WTC11 (cell line): Measurements from ENCODE around the gene SND1. TPM values are rescaled to one million over a fixed set of nuclear protein-coding genes. Genes with fewer than 3 reads are reported as not detected.
"Not testable (repeated sequence)": the region's sequence is repeated elsewhere in the genome, so short reads cannot be mapped to it uniquely, and the experiment has no call there.

Experiments used
- ATAC-seq: fragments of 200-7000 bp; cut with Tn5 transposase; 2 replicates; pipeline ENCODE4 v1.10.0; 2021; ENCODE audit warnings: mild to moderate bottlenecking, moderate library complexity
- CTCF ChIA-PET: fragments of 300-600 bp; sonication (Branson Sonifier 250); formaldehyde crosslinking; loops from one replicate; lab custom pipeline; 2021; ENCODE audit warnings: antibody characterized with exemption; lab: Charles Lee
- POLR2A ChIA-PET: fragments of 350-600 bp; sonication (Branson Sonifier 250); formaldehyde crosslinking; loops from one replicate; lab custom pipeline; 2021; ENCODE audit warnings: antibody characterized with exemption; lab: Charles Lee
- DNase-seq: peaks from one replicate; pipeline ENCODE4 v3.0.0; 2021; ENCODE audit warnings: low spot score
- H3K27ac Mint-ChIP-seq: 2 replicates; pipeline ENCODE4 v1.8.0; 2021; ENCODE audit warnings: mixed read lengths
- H3K27me3 Mint-ChIP-seq: 2 replicates; pipeline ENCODE4 v1.8.0; 2021; ENCODE audit warnings: low read depth, mild to moderate bottlenecking, moderate library complexity, mixed read lengths
- H3K36me3 Mint-ChIP-seq: 2 replicates; pipeline ENCODE4 v1.8.0; 2021; ENCODE audit warnings: mixed read lengths
- H3K4me1 Mint-ChIP-seq: 2 replicates; pipeline ENCODE4 v1.8.0; 2022; ENCODE audit warnings: mixed read lengths
- H3K4me3 Mint-ChIP-seq: 2 replicates; pipeline ENCODE4 v1.8.0; 2021; ENCODE audit warnings: mild to moderate bottlenecking, moderate library complexity, mixed read lengths
- H3K9me3 Mint-ChIP-seq: 2 replicates; pipeline ENCODE4 v1.8.0; 2021; ENCODE audit warnings: mixed read lengths
- ELF4 ChIP-seq: sonication (generic); formaldehyde crosslinking; IDR thresholded peaks from 2 replicates; pipeline ENCODE4 v1.8.1; 2022; ENCODE audit warnings: low read depth, mild to moderate bottlenecking, moderate library complexity, missing genetic modification reagents
- EMX1 ChIP-seq: fragments of 250-450 bp; sonication (Bioruptor Pico); IDR thresholded peaks from 2 replicates; pipeline ENCODE4 v1.8.0; 2021; ENCODE audit warnings: mild to moderate bottlenecking
- GRHL2 ChIP-seq: fragments of 250-450 bp; sonication (Bioruptor Pico); IDR thresholded peaks from 2 replicates; pipeline ENCODE4 v1.8.0; 2022; ENCODE audit warnings: mild to moderate bottlenecking, moderate library complexity; ENCODE audit not compliant: insufficient replicate concordance, severe bottlenecking
- NFYB ChIP-seq: sonication (generic); formaldehyde crosslinking; conservative IDR thresholded peaks from 2 replicates; pipeline ENCODE4 v1.8.0; 2022; ENCODE audit warnings: low read depth, missing genetic modification reagents
- RORB ChIP-seq: fragments of 250-450 bp; sonication (Bioruptor Pico); IDR thresholded peaks from 2 replicates; pipeline ENCODE4 v1.9.0; 2021; ENCODE audit warnings: mild to moderate bottlenecking
- SMAD4 ChIP-seq: sonication (generic); formaldehyde crosslinking; IDR thresholded peaks from 2 replicates; pipeline ENCODE4 v1.8.0; 2022; ENCODE audit warnings: mild to moderate bottlenecking, missing genetic modification reagents
- TCF7 ChIP-seq: sonication (generic); formaldehyde crosslinking; IDR thresholded peaks from 2 replicates; pipeline ENCODE4 v1.8.0; 2022; ENCODE audit warnings: mild to moderate bottlenecking, low read depth, missing genetic modification reagents, moderate library complexity
- TP53 ChIP-seq: sonication (generic); formaldehyde crosslinking; IDR thresholded peaks from 2 replicates; pipeline ENCODE4 v1.8.1; 2023; ENCODE audit warnings: mild to moderate bottlenecking, missing genetic modification reagents
- USF1 ChIP-seq: sonication (generic); formaldehyde crosslinking; IDR thresholded peaks from 2 replicates; pipeline ENCODE4 v1.8.0; 2022; ENCODE audit warnings: mild to moderate bottlenecking, missing genetic modification reagents
- ZNF281 ChIP-seq: sonication (generic); formaldehyde crosslinking; IDR thresholded peaks from 2 replicates; pipeline ENCODE4 v1.8.0; 2023; ENCODE audit warnings: mild to moderate bottlenecking, missing genetic modification reagents
- ZNF396 ChIP-seq: fragments of 250-450 bp; sonication (Bioruptor Pico); IDR thresholded peaks from 2 replicates; pipeline ENCODE4 v1.8.0; 2021; ENCODE audit warnings: mild to moderate bottlenecking, moderate library complexity, borderline replicate concordance
- ZNF416 ChIP-seq: fragments of 250-450 bp; sonication (Bioruptor Pico); IDR thresholded peaks from 2 replicates; pipeline ENCODE4 v1.9.0; 2021; ENCODE audit warnings: mild to moderate bottlenecking, inconsistent platforms
- ZNF532 ChIP-seq: fragments of 250-450 bp; sonication (Bioruptor Pico); IDR thresholded peaks from 2 replicates; pipeline ENCODE4 v1.9.0; 2021; ENCODE audit warnings: mild to moderate bottlenecking, borderline replicate concordance
- ZSCAN18 ChIP-seq: fragments of 250-450 bp; sonication (Bioruptor Pico); IDR thresholded peaks from 2 replicates; pipeline ENCODE4 v2.1.2; 2022; ENCODE audit warnings: mild to moderate bottlenecking, moderate library complexity
- total RNA-seq: library from RNA; stranded (reverse); gene quantifications from 3 replicates; pipeline ENCODE4 v1.2.3, GENCODE V29; 2021
- TF ChIP-seq, protein P1 (sequence below): sonication (generic); formaldehyde crosslinking; IDR thresholded peaks from 2 replicates; pipeline ENCODE4 v1.8.1; 2023; ENCODE audit warnings: mild to moderate bottlenecking, missing genetic modification reagents, moderate library complexity
- TF ChIP-seq, protein P2 (sequence below): fragments of 200-600 bp; IDR thresholded peaks from 2 replicates; pipeline ENCODE4 v1.8.0; 2022; ENCODE audit warnings: antibody characterized with exemption
- TF ChIP-seq, protein P3 (sequence below): sonication (generic); formaldehyde crosslinking; IDR thresholded peaks from 2 replicates; pipeline ENCODE4 v1.8.0; 2022; ENCODE audit warnings: mild to moderate bottlenecking, missing genetic modification reagents

SND1 gene
- total RNA-seq, 1 experiment from 2014 or later, result 261 TPM

DNA sequence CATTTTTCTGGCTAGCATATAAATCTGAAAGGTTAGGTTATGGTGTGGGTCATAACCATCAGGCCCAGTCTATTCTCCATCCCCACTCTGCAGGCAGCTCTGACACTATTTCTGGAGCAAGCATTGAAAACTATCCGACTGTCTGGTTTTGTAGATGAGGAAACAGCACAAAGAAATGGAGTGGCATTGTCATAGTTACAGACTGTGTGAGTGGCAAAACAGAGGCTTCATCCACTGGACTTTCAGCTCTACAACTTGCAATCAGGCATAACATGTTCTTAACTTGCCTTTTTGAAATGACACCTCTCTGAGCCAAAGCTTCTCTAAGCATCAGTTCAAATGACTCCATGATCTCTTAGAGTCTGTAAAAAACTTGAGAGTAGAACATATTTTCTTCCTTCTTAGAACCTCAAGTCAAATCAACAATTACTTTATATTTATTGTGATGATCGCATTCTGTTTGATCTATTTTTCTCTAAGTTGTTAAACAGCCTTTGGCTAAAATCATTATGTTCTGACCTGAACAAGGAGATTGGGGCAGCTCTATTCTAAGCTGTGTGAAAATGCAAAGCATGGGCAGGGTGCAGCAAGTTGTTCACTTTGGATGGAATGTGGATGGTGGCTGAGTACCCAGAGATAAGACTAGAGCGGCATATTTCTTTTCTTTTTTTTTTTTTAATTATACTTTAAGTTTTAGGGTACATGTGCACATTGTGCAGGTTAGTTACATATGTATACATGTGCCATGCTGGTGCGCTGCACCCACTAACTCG, 310.8 kb downstream of the SND1 start:
- Mint-ChIP-seq H3K4me1 (no peaks in the 10 kb centered on the region), H3K9me3 (peaks cover 6% of the 10 kb centered on the region), H3K27ac (no peak overlapping the region), H3K27me3 (no peaks in the 10 kb centered on the region), H3K36me3 (peaks cover 14% of the 10 kb centered on the region), H3K4me3 (no peak overlapping the region)
- no peak for DNase-seq
- ChIA-PET CTCF (no interaction called here), POLR2A (no interaction called here)
- TF ChIP-seq RORB (CRISPR knock-in tag) (no peak), SMAD4 (CRISPR knock-in tag) (no peak), ELF4 (CRISPR knock-in tag) (no peak), ZSCAN18 (no peak), USF1 (CRISPR knock-in tag) (no peak), ZNF396 (CRISPR knock-in tag) (no peak), EMX1 (no peak), TCF7 (CRISPR knock-in tag) (no peak), GRHL2 (CRISPR knock-in tag) (no peak), ZNF532 (CRISPR knock-in tag) (no peak)
- TF ChIP-seq, protein P1, sequence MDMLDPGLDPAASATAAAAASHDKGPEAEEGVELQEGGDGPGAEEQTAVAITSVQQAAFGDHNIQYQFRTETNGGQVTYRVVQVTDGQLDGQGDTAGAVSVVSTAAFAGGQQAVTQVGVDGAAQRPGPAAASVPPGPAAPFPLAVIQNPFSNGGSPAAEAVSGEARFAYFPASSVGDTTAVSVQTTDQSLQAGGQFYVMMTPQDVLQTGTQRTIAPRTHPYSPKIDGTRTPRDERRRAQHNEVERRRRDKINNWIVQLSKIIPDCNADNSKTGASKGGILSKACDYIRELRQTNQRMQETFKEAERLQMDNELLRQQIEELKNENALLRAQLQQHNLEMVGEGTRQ (CRISPR knock-in tag), result no peak
- ATAC-seq, result no peak

DNA sequence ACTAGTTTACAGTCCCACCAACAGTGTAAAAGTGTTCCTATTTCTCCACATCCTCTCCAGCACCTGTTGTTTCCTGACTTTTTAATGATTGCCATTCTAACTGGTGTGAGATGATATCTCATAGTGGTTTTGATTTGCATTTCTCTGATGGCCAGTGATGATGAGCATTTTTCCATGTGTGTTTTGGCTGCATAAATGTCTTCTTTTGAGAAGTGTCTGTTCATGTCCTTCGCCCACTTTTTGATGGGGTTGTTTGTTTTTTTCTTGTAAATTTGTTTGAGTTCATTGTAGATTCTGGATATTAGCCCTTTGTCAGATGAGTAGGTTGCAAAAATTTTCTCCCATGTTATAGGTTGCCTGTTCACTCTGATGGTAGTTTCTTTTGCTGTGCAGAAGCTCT, 311.9 kb downstream of the SND1 start:
- H3K4me3 Mint-ChIP-seq, H3K27me3 Mint-ChIP-seq, POLR2A ChIA-PET, H3K27ac Mint-ChIP-seq, DNase-seq, H3K9me3 Mint-ChIP-seq, CTCF ChIA-PET, ATAC-seq, H3K4me1 Mint-ChIP-seq: not testable (repeated sequence)
- peaks cover 14% of the 10 kb centered on the region for H3K36me3 Mint-ChIP-seq

DNA sequence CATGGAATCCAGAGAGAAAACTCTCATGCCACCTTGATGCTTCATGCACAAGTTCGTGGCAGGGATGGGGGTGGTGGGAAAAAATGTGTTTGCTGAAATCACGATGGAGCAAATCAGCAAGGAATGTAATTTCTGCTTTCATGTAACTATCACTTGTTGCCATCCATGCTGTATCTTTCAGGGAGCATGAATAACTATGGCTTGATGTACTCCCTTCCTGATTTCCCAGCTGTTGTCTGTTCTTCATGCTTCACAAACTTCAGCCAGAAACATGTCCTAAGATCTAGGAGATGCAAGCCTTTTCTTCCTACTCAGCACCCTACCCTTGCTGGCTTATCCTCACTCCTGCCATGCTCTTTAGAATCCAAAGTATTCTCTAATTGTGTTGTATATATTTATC, 315.3 kb downstream of the SND1 start:
- Mint-ChIP-seq H3K4me1 (no peaks in the 10 kb centered on the region), H3K27me3 (no peaks in the 10 kb centered on the region), H3K9me3 (peaks cover 6% of the 10 kb centered on the region), H3K27ac (0 out of 2 replicates have a peak overlapping the region, but pooled peaks have one; percentile 41), H3K4me3 (no peak overlapping the region), H3K36me3 (peaks cover 7% of the 10 kb centered on the region)
- ATAC-seq (no peak), DNase-seq (no peak)
- ChIA-PET CTCF (no interaction called here), POLR2A (no interaction called here)
- no peak for TF ChIP-seq ZNF281 (CRISPR knock-in tag)
- TF ChIP-seq, protein P2, sequence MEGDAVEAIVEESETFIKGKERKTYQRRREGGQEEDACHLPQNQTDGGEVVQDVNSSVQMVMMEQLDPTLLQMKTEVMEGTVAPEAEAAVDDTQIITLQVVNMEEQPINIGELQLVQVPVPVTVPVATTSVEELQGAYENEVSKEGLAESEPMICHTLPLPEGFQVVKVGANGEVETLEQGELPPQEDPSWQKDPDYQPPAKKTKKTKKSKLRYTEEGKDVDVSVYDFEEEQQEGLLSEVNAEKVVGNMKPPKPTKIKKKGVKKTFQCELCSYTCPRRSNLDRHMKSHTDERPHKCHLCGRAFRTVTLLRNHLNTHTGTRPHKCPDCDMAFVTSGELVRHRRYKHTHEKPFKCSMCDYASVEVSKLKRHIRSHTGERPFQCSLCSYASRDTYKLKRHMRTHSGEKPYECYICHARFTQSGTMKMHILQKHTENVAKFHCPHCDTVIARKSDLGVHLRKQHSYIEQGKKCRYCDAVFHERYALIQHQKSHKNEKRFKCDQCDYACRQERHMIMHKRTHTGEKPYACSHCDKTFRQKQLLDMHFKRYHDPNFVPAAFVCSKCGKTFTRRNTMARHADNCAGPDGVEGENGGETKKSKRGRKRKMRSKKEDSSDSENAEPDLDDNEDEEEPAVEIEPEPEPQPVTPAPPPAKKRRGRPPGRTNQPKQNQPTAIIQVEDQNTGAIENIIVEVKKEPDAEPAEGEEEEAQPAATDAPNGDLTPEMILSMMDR, result no peak
- no peak for TF ChIP-seq NFYB (CRISPR knock-in tag)
- TF ChIP-seq, protein P3, sequence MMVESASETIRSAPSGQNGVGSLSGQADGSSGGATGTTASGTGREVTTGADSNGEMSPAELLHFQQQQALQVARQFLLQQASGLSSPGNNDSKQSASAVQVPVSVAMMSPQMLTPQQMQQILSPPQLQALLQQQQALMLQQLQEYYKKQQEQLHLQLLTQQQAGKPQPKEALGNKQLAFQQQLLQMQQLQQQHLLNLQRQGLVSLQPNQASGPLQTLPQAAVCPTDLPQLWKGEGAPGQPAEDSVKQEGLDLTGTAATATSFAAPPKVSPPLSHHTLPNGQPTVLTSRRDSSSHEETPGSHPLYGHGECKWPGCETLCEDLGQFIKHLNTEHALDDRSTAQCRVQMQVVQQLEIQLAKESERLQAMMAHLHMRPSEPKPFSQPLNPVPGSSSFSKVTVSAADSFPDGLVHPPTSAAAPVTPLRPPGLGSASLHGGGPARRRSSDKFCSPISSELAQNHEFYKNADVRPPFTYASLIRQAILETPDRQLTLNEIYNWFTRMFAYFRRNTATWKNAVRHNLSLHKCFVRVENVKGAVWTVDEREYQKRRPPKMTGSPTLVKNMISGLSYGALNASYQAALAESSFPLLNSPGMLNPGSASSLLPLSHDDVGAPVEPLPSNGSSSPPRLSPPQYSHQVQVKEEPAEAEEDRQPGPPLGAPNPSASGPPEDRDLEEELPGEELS (CRISPR knock-in tag), result no peak
- TF ChIP-seq TP53, result no peak
- no peak for TF ChIP-seq ZNF416 (CRISPR knock-in tag)
